Central memory CD8-positive, alpha-beta T cell (primary cell): ENCODE data around the gene IFT57.
A peak's percentile ranks its signal among the peaks of the same experiment; 100 is the strongest.

Experiments used
- ATAC-seq: fragments of 150-1000 bp; cut with Tn5 transposase; replicated peaks from 2 replicates; pipeline ENCODE4 v1.10.0; 2022; ENCODE audit warnings: mild to moderate bottlenecking, moderate FRiP score, moderate number of reproducible peaks; ENCODE audit not compliant: poor library complexity, severe bottlenecking; ENCODE audit errors: extremely low read depth
- DNase-seq, 2 donors: peaks; one replicate each; pipeline ENCODE4 v3.0.0; 2021; ENCODE audit warnings: low spot score in 2 of 2
- H3K27ac Mint-ChIP-seq: one replicate; pipeline ENCODE4 v1.8.0; 2022; ENCODE audit warnings: low read depth, mild to moderate bottlenecking, moderate library complexity, mixed read lengths
- H3K27me3 Mint-ChIP-seq: one replicate; pipeline ENCODE4 v1.8.0; 2022; ENCODE audit warnings: mixed read lengths
- H3K36me3 Mint-ChIP-seq: one replicate; pipeline ENCODE4 v1.8.0; 2022; ENCODE audit warnings: mild to moderate bottlenecking, moderate library complexity, mixed read lengths; ENCODE audit not compliant: insufficient read depth
- H3K4me1 Mint-ChIP-seq: one replicate; pipeline ENCODE4 v1.8.0; 2022; ENCODE audit warnings: mixed read lengths
- H3K4me3 Mint-ChIP-seq: one replicate; pipeline ENCODE4 v1.8.0; 2022; ENCODE audit warnings: mild to moderate bottlenecking, moderate library complexity, mixed read lengths
- H3K9me3 Mint-ChIP-seq: one replicate; pipeline ENCODE4 v1.8.0; 2022; ENCODE audit warnings: mixed read lengths

IFT57 gene

DNA sequence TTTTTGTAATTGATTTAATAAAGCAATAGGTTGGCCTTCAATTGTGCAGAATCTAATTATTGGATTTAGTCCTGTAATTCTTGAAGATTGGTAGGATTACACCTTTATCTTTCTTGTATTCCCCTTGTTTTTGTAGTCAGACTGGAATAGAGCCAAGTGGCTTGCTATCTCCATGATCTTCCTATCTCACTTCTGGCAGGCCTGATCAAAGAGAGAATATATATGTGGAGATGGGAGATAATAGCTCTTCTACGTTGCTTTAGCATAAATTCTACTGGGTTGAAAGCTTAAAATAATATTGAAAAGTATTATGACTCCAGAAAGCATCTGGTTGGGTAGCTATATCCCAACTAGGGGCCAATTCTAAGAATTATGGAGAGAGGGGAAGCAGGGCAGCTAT is 16.9 kb upstream of the IFT57 start:
- Mint-ChIP-seq H3K27me3 (no peaks in the 10 kb centered on the region), H3K4me1 (no peaks in the 10 kb centered on the region), H3K4me3 (no peak overlapping the region), H3K9me3 (no peaks in the 10 kb centered on the region), H3K36me3 (no peaks in the 10 kb centered on the region), H3K27ac (no peak overlapping the region)
- no peak for ATAC-seq
- no peak for DNase-seq

DNA sequence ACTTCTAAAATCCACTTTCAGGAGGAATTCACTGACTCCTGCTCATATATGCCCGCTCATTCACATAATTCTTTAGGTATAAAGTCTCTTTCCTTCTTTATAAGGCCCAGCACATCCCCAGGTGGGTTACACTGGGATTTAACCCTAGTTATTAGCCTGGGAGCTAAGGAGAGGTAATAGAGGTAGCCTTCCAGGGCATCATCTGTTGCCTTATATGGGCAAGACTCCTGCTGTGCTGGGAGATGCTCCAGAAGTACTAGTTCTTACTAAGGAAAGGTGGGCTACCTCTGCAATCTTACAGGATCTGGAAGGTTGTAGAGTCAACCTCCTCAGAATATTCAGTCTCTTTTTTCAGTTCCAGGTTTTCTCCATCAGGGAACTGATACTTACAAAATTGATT is 13.1 kb upstream of the IFT57 start:
- H3K36me3 Mint-ChIP-seq: no peaks in the 10 kb centered on the region
- no peaks in the 10 kb centered on the region for H3K4me1 Mint-ChIP-seq
- H3K27ac Mint-ChIP-seq: no peak overlapping the region

DNA sequence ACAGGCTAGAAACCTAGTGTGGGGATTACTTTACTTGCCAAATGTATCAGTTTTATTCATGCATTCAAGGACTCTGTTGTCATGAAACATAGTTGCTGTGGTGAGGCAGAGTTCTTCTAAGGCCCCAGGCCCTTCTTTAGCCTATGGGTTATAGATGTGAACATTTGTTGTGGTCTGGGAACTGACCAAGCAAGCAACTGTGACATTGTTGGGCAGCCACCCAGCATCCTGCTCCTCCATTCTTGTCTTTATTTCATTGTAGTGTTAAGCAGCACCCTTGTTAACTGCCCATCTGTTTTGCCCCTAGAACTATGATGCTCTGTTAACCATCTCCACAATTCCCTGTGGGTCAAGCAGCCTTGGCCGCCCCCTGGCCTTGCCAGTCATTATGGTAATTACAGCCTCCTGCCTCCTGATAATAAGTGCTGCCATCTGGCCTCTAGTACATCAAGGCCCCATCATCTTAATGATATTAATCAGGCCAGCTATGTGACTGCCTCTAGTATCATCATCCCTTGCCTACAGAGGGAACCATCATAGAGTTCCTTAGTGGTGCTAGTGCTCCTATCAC is 12.2 kb upstream of the IFT57 start:
- no peak overlapping the region for H3K4me3 Mint-ChIP-seq
- no peak overlapping the region for H3K27ac Mint-ChIP-seq
- H3K4me1 Mint-ChIP-seq: no peaks in the 10 kb centered on the region
- ATAC-seq (no peak), DNase-seq (no peak)
- H3K9me3 Mint-ChIP-seq: no peaks in the 10 kb centered on the region
- no peaks in the 10 kb centered on the region for H3K36me3 Mint-ChIP-seq
- H3K27me3 Mint-ChIP-seq: no peaks in the 10 kb centered on the region

More for the DNA sequence above, 13.1 kb upstream of the IFT57 start:
- H3K4me3 Mint-ChIP-seq: no peak overlapping the region
- H3K27me3 Mint-ChIP-seq: no peaks in the 10 kb centered on the region
- no peaks in the 10 kb centered on the region for H3K9me3 Mint-ChIP-seq
- ATAC-seq: no peak
- DNase-seq: no peak

DNA sequence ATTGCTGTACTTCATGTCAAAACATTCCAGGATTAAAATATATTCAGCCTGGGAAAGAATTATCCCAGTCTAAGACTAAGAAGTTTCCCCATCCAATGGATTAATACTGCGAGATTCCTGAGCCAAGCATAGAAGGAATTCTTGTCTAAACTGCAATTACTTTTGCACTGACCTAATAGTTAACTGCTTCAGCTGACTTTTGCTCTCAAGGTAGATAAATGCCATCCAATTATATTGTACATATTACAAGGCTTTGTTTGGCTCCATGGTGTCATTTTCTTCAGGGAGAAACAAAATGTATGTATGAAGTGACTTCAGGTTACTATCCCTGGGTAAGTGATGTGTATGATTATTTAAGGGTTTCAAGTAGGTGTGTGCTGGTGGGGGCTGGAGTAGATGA is 6.1 kb upstream of the IFT57 start:
- H3K36me3 Mint-ChIP-seq: peaks cover 3% of the 10 kb centered on the region

DNA sequence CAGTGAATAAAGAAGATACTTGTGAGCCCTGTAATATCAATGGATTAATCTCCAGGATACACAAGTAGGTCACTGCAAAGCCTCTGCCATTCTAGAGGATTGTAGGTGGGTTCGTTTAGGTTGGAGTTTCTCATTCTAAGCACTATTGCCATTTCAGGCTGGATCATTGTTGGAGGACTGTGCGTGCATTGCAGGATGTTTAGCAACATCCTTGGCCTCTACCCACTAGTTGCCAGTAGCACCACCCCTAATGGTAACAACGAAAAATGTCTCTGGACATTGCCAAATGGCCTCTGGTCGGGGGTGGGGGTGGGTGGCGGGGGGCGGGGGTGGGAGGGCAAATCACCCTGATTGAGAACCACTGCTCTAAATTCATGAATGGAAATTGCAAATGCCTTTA is 4.9 kb upstream of the IFT57 start:
- no peak overlapping the region for H3K27ac Mint-ChIP-seq
- ATAC-seq: no peak
- no peaks in the 10 kb centered on the region for H3K27me3 Mint-ChIP-seq
- H3K4me3 Mint-ChIP-seq: no peak overlapping the region
- DNase-seq: no peak
- H3K9me3 Mint-ChIP-seq: no peaks in the 10 kb centered on the region
- peaks cover 21% of the 10 kb centered on the region for H3K4me1 Mint-ChIP-seq
- peaks cover 10% of the 10 kb centered on the region for H3K36me3 Mint-ChIP-seq

More for the DNA sequence above, 6.1 kb upstream of the IFT57 start:
- no peak for ATAC-seq
- Mint-ChIP-seq H3K27me3 (no peaks in the 10 kb centered on the region), H3K4me1 (peaks cover 14% of the 10 kb centered on the region), H3K27ac (no peak overlapping the region), H3K4me3 (no peak overlapping the region), H3K9me3 (no peaks in the 10 kb centered on the region)
- DNase-seq: no peak

DNA sequence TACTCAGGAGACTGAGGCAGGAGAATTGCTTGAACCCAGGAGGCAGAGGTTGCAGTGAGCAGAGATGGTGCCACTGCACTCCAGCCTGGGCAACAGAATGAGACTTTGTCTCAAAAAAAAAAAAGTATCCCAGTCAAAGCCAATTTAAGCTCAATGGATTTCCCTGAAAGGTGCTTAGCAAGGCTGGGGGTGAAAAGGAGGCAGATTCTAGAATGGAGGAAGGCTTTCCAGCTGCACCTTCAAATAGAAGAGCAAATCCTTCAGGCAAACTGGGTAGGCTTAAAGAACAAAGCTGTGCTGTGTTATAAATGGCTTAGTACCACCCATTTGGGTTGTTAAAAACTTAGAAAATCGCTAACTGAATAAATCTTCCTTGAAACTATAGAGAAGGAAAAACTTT is 3.0 kb upstream of the IFT57 start:
- H3K36me3 Mint-ChIP-seq: peaks cover 16% of the 10 kb centered on the region
- H3K27me3 Mint-ChIP-seq: no peaks in the 10 kb centered on the region
- ATAC-seq (no peak), DNase-seq (no peak)
- H3K27ac Mint-ChIP-seq: no peak overlapping the region
- no peaks in the 10 kb centered on the region for H3K9me3 Mint-ChIP-seq
- H3K4me3 Mint-ChIP-seq: no peak overlapping the region
- H3K4me1 Mint-ChIP-seq: peaks cover 40% of the 10 kb centered on the region

DNA sequence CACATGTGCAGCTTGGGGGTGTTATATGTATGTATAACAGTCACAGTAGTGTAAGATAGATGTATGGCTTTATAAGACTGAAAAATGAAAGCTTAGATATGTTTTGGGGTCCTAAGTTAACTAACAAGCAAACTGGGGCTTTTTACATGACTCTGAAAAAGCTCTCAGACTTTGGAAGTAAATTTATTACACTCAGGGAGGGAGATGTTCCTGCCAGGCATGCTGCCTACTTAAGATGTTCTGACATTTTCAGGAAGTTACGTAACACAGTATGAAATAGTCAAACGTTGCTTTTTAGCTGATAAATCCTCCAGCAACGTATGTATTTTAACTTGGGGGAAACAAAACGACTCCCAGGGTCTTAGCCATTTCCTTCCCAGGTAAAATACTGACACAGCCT is 1.7 kb upstream of the IFT57 start:
- Mint-ChIP-seq H3K4me3 (peak overlapping the region; percentile 97), H3K4me1 (peaks cover 50% of the 10 kb centered on the region), H3K27me3 (no peaks in the 10 kb centered on the region), H3K9me3 (no peaks in the 10 kb centered on the region), H3K27ac (peak overlapping the region; percentile 98), H3K36me3 (peaks cover 16% of the 10 kb centered on the region)
- no peak for DNase-seq
- no peak for ATAC-seq

DNA sequence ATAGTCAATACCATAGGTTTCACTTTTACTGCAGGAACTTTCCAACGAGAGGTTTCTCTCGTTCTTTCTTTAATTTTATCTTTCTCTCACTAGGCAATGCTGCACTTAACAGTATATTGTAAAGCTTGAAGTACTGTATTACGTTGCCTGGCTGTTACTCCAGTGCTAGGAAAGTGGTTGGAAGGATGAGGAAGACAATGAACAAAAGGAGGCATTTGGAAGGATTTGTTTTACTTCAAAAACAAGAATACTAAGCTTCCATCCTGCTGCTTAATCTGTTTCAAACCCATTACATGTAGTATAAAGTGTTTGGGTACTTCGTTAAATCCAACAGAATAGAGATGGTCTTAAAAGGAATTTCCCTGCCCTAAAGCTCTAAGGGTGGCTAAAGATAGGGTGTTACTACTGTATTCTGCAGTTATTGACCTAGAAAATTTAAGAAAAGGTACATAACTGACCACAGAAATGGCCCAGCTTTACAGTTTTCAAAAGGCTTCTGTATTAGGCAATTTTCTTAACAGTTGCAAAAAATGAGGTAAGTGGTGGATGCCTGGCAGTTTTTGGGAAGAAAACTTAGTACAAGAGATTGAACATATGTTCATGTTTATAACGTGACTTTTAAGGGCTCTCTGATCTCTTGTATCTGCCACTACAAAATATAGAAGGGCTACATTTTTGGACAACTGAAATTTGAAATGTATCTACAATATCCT is 785 bp upstream of the IFT57 start:
- no peaks in the 10 kb centered on the region for H3K27me3 Mint-ChIP-seq
- H3K36me3 Mint-ChIP-seq: peaks cover 16% of the 10 kb centered on the region
- H3K4me3 Mint-ChIP-seq: peak overlapping the region; percentile 97
- no peaks in the 10 kb centered on the region for H3K9me3 Mint-ChIP-seq
- no peak for ATAC-seq
- no peak for DNase-seq
- H3K4me1 Mint-ChIP-seq: peaks cover 50% of the 10 kb centered on the region
- H3K27ac Mint-ChIP-seq: peak overlapping the region; percentile 98

DNA sequence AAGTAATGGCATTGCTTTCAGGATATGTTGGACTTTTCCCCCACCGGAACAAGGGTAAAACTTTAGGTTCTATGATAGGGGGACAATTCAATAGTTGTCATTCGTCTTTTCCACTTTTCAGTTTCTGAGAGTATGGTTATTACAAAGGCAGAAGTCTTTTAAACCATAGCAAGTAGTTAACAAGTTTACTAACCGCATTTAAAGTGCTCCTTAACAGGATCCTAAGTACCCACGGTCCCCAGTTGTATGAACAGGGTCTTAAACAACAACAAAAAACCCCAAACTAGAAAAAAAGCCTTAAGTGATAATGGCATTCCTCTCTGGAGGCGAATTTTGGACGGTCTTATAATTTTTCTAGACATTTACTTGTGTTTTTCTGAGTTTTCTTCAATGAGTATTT is 831 bp downstream of the IFT57 start:
- ATAC-seq (no peak), DNase-seq (no peak)
- peak overlapping the region; percentile 97 for H3K4me3 Mint-ChIP-seq
- no peaks in the 10 kb centered on the region for H3K27me3 Mint-ChIP-seq
- H3K4me1 Mint-ChIP-seq: peaks cover 53% of the 10 kb centered on the region
- no peaks in the 10 kb centered on the region for H3K9me3 Mint-ChIP-seq
- peaks cover 18% of the 10 kb centered on the region for H3K36me3 Mint-ChIP-seq
- peak overlapping the region; percentile 98 for H3K27ac Mint-ChIP-seq

DNA sequence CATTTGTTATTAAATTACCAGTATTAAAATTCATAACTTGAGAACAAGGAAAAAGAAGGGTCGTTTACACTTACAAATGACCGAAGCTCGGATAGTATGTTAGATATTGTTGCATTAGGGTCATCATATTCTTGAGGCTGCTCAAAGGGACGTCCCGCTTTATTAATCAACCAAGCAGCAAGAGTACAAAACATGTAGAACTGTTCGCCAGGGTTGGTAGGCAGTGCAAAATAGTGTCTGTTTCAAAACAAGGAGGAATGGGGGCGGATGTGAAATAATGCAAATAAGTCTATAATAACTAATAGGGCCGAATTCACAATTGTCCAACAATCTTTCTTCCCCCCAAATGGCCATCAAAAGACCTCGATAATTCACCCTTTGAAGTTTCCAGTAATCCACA is 2.9 kb downstream of the IFT57 start:
- no peak for DNase-seq
- peaks cover 16% of the 10 kb centered on the region for H3K36me3 Mint-ChIP-seq
- no peaks in the 10 kb centered on the region for H3K9me3 Mint-ChIP-seq
- H3K27me3 Mint-ChIP-seq: no peaks in the 10 kb centered on the region
- no peak overlapping the region for H3K4me3 Mint-ChIP-seq
- peaks cover 57% of the 10 kb centered on the region for H3K4me1 Mint-ChIP-seq
- no peak overlapping the region for H3K27ac Mint-ChIP-seq
- ATAC-seq: no peak

DNA sequence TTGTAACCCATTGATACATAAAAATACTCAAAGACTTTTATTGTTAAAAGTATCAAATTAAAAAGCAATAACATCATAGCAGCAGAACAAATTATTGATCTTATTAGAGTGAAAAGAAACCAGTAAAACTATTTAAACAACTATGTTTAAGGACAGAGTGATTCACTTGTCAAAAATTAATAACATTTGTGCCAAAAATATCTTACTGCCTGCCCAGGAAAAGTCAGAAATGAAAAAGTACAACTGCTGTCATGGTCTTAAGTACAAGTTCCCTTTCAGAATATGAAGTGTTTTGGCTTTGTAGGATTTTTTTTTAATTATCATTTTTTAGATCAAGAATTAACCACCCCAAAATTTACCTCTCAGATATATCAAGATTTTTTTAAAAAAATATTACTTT is 3.4 kb downstream of the IFT57 start:
- Mint-ChIP-seq H3K4me3 (no peak overlapping the region), H3K36me3 (peaks cover 18% of the 10 kb centered on the region)
- no peak for DNase-seq

DNA sequence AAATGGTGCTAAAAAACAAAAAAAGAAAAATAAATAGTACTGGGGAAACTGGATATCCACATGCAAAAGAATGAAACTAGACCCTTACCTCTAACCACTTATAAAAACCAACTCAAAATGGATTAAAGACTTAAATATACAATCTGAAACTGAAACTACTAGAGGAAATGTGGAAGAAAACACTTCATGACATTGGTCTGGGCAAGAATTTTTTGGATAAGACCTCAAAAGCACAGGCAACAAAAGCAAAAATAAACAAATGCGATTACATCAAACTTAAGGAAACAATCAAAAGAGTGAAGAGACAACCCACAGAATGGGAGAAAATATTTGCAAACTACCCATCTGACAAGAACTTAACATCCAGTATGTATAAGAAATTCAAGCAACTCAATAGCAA is 6.4 kb downstream of the IFT57 start:
- DNase-seq: no peak
- H3K27ac Mint-ChIP-seq: peak overlapping the region; percentile 42
- H3K27me3 Mint-ChIP-seq: no peaks in the 10 kb centered on the region
- H3K4me1 Mint-ChIP-seq: peaks cover 28% of the 10 kb centered on the region
- H3K4me3 Mint-ChIP-seq: peak overlapping the region; percentile 30
- peaks cover 10% of the 10 kb centered on the region for H3K36me3 Mint-ChIP-seq
- no peaks in the 10 kb centered on the region for H3K9me3 Mint-ChIP-seq
- ATAC-seq: no peak

More for the DNA sequence above, 3.4 kb downstream of the IFT57 start:
- H3K4me1 Mint-ChIP-seq: peaks cover 52% of the 10 kb centered on the region
- no peaks in the 10 kb centered on the region for H3K9me3 Mint-ChIP-seq
- no peaks in the 10 kb centered on the region for H3K27me3 Mint-ChIP-seq
- no peak overlapping the region for H3K27ac Mint-ChIP-seq
- ATAC-seq: no peak

DNA sequence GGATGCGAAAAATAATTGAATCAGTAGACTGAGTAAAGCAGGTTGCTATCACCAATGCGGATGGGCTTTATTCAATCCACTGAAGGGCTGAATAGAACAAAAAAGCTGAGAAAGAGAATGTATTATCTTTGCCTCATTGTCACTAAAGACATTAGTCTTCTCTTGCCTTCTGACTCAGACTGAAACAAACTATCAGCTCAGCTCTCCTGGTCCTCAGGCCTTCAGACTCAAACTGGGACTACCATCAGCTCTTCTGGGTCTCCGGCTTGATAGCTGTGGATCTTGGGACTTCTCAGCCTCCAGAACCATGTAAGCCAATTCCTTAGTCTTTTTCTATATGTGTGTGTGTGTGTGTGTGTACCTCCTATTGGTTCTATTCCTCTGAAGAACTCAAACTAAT is 12.6 kb downstream of the IFT57 start:
- peaks cover 9% of the 10 kb centered on the region for H3K36me3 Mint-ChIP-seq
- ATAC-seq: no peak

More for the DNA sequence above, 12.6 kb downstream of the IFT57 start:
- Mint-ChIP-seq H3K27me3 (no peaks in the 10 kb centered on the region), H3K4me3 (no peak overlapping the region), H3K9me3 (no peaks in the 10 kb centered on the region), H3K4me1 (no peaks in the 10 kb centered on the region), H3K27ac (no peak overlapping the region)
- no peak for DNase-seq
